NCI-H2029 (cell line): Measurements from ENCODE around the gene HOXD4.

ENCODE experiments used
- DNase-seq: peaks from one replicate; lab custom pipeline; 2025; lab: John Stamatoyannopoulos, UW

HOXD4 gene

GRCh38 chr2:176156807-176157498 lies 5.6 kb downstream of the HOXD4 start, which contains the start of gene HOXD3:
Gene HOXD3, plus strand, starts transcription at chr2:176157307. Its CDS starts 11,808 bp downstream, at chr2:176169115.
- DNase-seq, result no peak

GRCh38 chr2:176157499-176158185 lies 6.3 kb downstream of the HOXD4 start:
- peak; percentile 42 for DNase-seq

GRCh38 chr2:176158186-176158591 lies 6.8 kb downstream of the HOXD4 start:
- no peak for DNase-seq

- DNase-seq, result no peak
Observed at GRCh38 chr2:176158855-176159662, 7.7 kb downstream of the HOXD4 start.

- DNase-seq, result no peak
Observed at GRCh38 chr2:176159663-176160250, 8.4 kb downstream of the HOXD4 start.

- DNase-seq, result no peak
Observed at GRCh38 chr2:176160251-176160985, 9.1 kb downstream of the HOXD4 start.

- no peak for DNase-seq
Observed at GRCh38 chr2:176160986-176161824, 9.9 kb downstream of the HOXD4 start.

- no peak for DNase-seq
Observed at GRCh38 chr2:176161825-176162626, 10.7 kb downstream of the HOXD4 start.

- no peak for DNase-seq
Observed at GRCh38 chr2:176162911-176163671, 11.7 kb downstream of the HOXD4 start.

- no peak for DNase-seq
Observed at GRCh38 chr2:176163672-176164056, 12.3 kb downstream of the HOXD4 start.

GRCh38 chr2:176164201-176164600 lies 12.9 kb downstream of the HOXD4 start:
- DNase-seq, result no peak

GRCh38 chr2:176164611-176165369 lies 13.4 kb downstream of the HOXD4 start:
- no peak for DNase-seq

GRCh38 chr2:176165370-176166050 lies 14.2 kb downstream of the HOXD4 start:
- no peak for DNase-seq

- DNase-seq, result no peak
Observed at GRCh38 chr2:176166272-176166671, 14.9 kb downstream of the HOXD4 start.

GRCh38 chr2:176167398-176167797 lies 16.0 kb downstream of the HOXD4 start:
- DNase-seq, result no peak

GRCh38 chr2:176169181-176169580 lies 17.8 kb downstream of the HOXD4 start:
- no peak for DNase-seq

- no peak for DNase-seq
Observed at GRCh38 chr2:176169711-176170110, 18.4 kb downstream of the HOXD4 start.
